Ishikawa (cell line): ENCODE data around the gene EXOC6.

ENCODE experiments used
- CEBPB ChIP-seq: IDR thresholded peaks from 2 replicates; pipeline ENCODE4 v1.6.1; 2012
- CREB1 ChIP-seq: IDR thresholded peaks from 2 replicates; pipeline ENCODE4 v1.6.1; 2012; ENCODE audit warnings: low read depth
- EGR1 ChIP-seq: IDR thresholded peaks from 2 replicates; pipeline ENCODE4 v1.6.1; 2012
- EP300 ChIP-seq: IDR thresholded peaks from 2 replicates; pipeline ENCODE4 v1.6.1; 2012; ENCODE audit warnings: borderline replicate concordance
- MAX ChIP-seq: IDR thresholded peaks from 2 replicates; pipeline ENCODE4 v1.6.1; 2012
- NFIC ChIP-seq: IDR thresholded peaks from 2 replicates; pipeline ENCODE4 v1.6.1; 2012
- RAD21 ChIP-seq: IDR thresholded peaks from 2 replicates; pipeline ENCODE4 v1.6.1; 2012; ENCODE audit warnings: low read depth
- REST ChIP-seq: IDR thresholded peaks from 2 replicates; pipeline ENCODE4 v1.6.1; 2012; ENCODE audit warnings: low read depth, mild to moderate bottlenecking
- TAF1 ChIP-seq: IDR thresholded peaks from 2 replicates; pipeline ENCODE4 v1.6.1; 2012; ENCODE audit warnings: low read depth, mild to moderate bottlenecking
- TEAD4 ChIP-seq: IDR thresholded peaks from 2 replicates; pipeline ENCODE4 v1.6.1; 2012
- YY1 ChIP-seq: IDR thresholded peaks from 2 replicates; pipeline ENCODE4 v1.6.1; 2012; ENCODE audit warnings: low read depth

- TF ChIP-seq RAD21 (no peak), CREB1 (no peak), EP300 (no peak), YY1 (no peak), TAF1 (no peak), NFIC (no peak), EGR1 (no peak), CEBPB (no peak), REST (no peak), MAX (no peak), TEAD4 (no peak)
Observed at GRCh38 chr10:93039110-93039509, 190.8 kb downstream of the EXOC6 start.
